Measurements from ENCODE around the gene NFE2L1.

NFE2L1 gene

GRCh38 chr17:48004983-48005382, 43.2 kb upstream of the NFE2L1 start:
- Histone ChIP-seq H3K36me3 (replicated peaks; ENCODE audit: low read depth, low read length) (no peaks in the 10 kb centered on the region), H3K79me2 (ENCODE audit: low read length) (no peaks in the 10 kb centered on the region), H3K4me1 (ENCODE audit: low read length) (peaks cover 33% of the 10 kb centered on the region), H3K9ac (ENCODE audit: low read length) (no peak overlapping the region), H3K27me3 (ENCODE audit: low read depth, low read length) (0 out of 2 replicates have a peak, but pooled peaks cover 8% of the 10 kb centered on the region), H3K9me3 (ENCODE audit: insufficient read depth, low read length) (no peaks in the 10 kb centered on the region), H2AFZ (ENCODE audit: low read depth, low read length) (peak overlapping the region; percentile 14; the same call in 1 of the 2 replicates), H4K20me1 (ENCODE audit: insufficient read depth, low read length) (no peaks in the 10 kb centered on the region), H3K27ac (ENCODE audit: low read length) (no peak overlapping the region), H3K4me3 (ENCODE audit: low read length) (peak overlapping the region; percentile 15; the same call in 1 of the 2 replicates), H3K4me2 (ENCODE audit: low read length) (peak overlapping the region; percentile 55)
- no peak for TF ChIP-seq CTCF (IDR thresholded peaks at IDR 0.05; ENCODE audit: low read depth, low read length)
- no peak for TF ChIP-seq EZH2phosphoT487 (IDR thresholded peaks at IDR 0.05; ENCODE audit: low read depth)

- no peaks in the 10 kb centered on the region for H3K79me2 ChIP-seq (ENCODE audit: low read length)
- H3K27me3 ChIP-seq (ENCODE audit: low read depth, low read length), result 0 out of 2 replicates have a peak, but pooled peaks cover 8% of the 10 kb centered on the region
- no peaks in the 10 kb centered on the region for H4K20me1 ChIP-seq (ENCODE audit: insufficient read depth, low read length)
- TF ChIP-seq EZH2phosphoT487 (IDR thresholded peaks at IDR 0.05; ENCODE audit: low read depth) (no peak), CTCF (IDR thresholded peaks at IDR 0.05; ENCODE audit: low read depth, low read length) (no peak)
- peaks cover 32% of the 10 kb centered on the region for H3K4me1 ChIP-seq (ENCODE audit: low read length)
- H3K27ac ChIP-seq (ENCODE audit: low read length), result no peak overlapping the region
- no peak overlapping the region for H2AFZ ChIP-seq (ENCODE audit: low read depth, low read length)
- H3K4me2 ChIP-seq (ENCODE audit: low read length), result no peak overlapping the region
- no peak overlapping the region for H3K9ac ChIP-seq (ENCODE audit: low read length)
- no peaks in the 10 kb centered on the region for H3K9me3 ChIP-seq (ENCODE audit: insufficient read depth, low read length)
- H3K36me3 ChIP-seq (replicated peaks; ENCODE audit: low read depth, low read length), result no peaks in the 10 kb centered on the region
- no peak overlapping the region for H3K4me3 ChIP-seq (ENCODE audit: low read length)
Measured at GRCh38 chr17:48006936-48007709, 41.0 kb upstream of the NFE2L1 start.

GRCh38 chr17:48010193-48010592, 38.0 kb upstream of the NFE2L1 start:
- peaks cover 20% of the 10 kb centered on the region; the same call in 1 of the 2 replicates for H3K27me3 ChIP-seq (ENCODE audit: low read depth, low read length)
- no peaks in the 10 kb centered on the region for H3K79me2 ChIP-seq (ENCODE audit: low read length)
- H2AFZ ChIP-seq (ENCODE audit: low read depth, low read length), result no peak overlapping the region
- no peaks in the 10 kb centered on the region for H3K9me3 ChIP-seq (ENCODE audit: insufficient read depth, low read length)
- no peaks in the 10 kb centered on the region for H3K36me3 ChIP-seq (replicated peaks; ENCODE audit: low read depth, low read length)
- H3K4me1 ChIP-seq (ENCODE audit: low read length), result peaks cover 7% of the 10 kb centered on the region
- H3K27ac ChIP-seq (ENCODE audit: low read length), result no peak overlapping the region
- H3K9ac ChIP-seq (ENCODE audit: low read length), result no peak overlapping the region
- H4K20me1 ChIP-seq (ENCODE audit: insufficient read depth, low read length), result no peaks in the 10 kb centered on the region
- no peak overlapping the region for H3K4me2 ChIP-seq (ENCODE audit: low read length)
- no peak for TF ChIP-seq CTCF (IDR thresholded peaks at IDR 0.05; ENCODE audit: low read depth, low read length)
- no peak for TF ChIP-seq EZH2phosphoT487 (IDR thresholded peaks at IDR 0.05; ENCODE audit: low read depth)
- H3K4me3 ChIP-seq (ENCODE audit: low read length), result no peak overlapping the region

- H3K27me3 ChIP-seq (ENCODE audit: low read depth, low read length), result peaks cover 20% of the 10 kb centered on the region; the same call in 1 of the 2 replicates
- no peaks in the 10 kb centered on the region for H3K9me3 ChIP-seq (ENCODE audit: insufficient read depth, low read length)
- H3K79me2 ChIP-seq (ENCODE audit: low read length), result no peaks in the 10 kb centered on the region
- H3K27ac ChIP-seq (ENCODE audit: low read length), result no peak overlapping the region
- peak overlapping the region; percentile 79 for H3K4me3 ChIP-seq (ENCODE audit: low read length)
- H4K20me1 ChIP-seq (ENCODE audit: insufficient read depth, low read length), result no peaks in the 10 kb centered on the region
- peak; percentile 70 for TF ChIP-seq CTCF (IDR thresholded peaks at IDR 0.05; ENCODE audit: low read depth, low read length)
- TF ChIP-seq EZH2phosphoT487 (IDR thresholded peaks at IDR 0.05; ENCODE audit: low read depth), result no peak
- H3K36me3 ChIP-seq (replicated peaks; ENCODE audit: low read depth, low read length), result no peaks in the 10 kb centered on the region
- peak overlapping the region; percentile 97 for H3K4me2 ChIP-seq (ENCODE audit: low read length)
- H2AFZ ChIP-seq (ENCODE audit: low read depth, low read length), result peak overlapping the region; percentile 86
- peak overlapping the region; percentile 52 for H3K9ac ChIP-seq (ENCODE audit: low read length)
- H3K4me1 ChIP-seq (ENCODE audit: low read length), result peaks cover 3% of the 10 kb centered on the region; the same call in 1 of the 2 replicates
Measured at GRCh38 chr17:48011405-48012150, 36.6 kb upstream of the NFE2L1 start.

All from OCI-LY3 (cell line).